Measurements from ENCODE around the gene HSPA12B. TPM values are rescaled to one million over a fixed set of nuclear protein-coding genes. Genes with fewer than 3 reads are reported as not detected.

The HSPA12B gene
- total and polyA plus RNA-seq, 2 of the 8 experiments (the other 6 are each of a cell fraction or from before 2014, with no cell fraction given): 2.2 to 4.3 TPM

DNA sequence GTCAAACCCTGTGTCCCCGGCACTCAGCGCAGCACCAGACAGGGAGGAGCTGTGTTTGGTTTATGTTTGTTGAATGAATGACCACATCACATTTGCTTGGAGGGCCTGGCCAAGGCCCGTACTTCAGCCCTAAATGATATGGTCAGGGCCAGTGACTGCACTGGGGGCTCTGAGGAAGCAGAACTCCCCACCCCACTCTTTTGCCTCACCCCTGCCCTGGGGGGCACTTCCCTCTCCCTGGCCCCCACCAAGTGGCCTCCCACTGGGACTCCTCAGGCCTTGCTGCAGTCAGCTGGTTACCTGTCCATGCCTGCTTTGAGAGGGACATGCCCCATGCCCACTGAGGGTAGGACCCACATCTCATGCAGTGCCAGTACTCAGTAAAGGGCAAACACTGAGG, 32.2 kb downstream of the HSPA12B start (continued):
- TF ChIP-seq KDM5A (IDR thresholded peaks at IDR 0.05; ENCODE audit: low read length): no peak
- TF ChIP-seq CTBP2 (IDR thresholded peaks at IDR 0.05; ENCODE audit: borderline replicate concordance, insufficient read depth, insufficient read length, low read length): no peak
- TF ChIP-seq HDAC2 (IDR thresholded peaks at IDR 0.05; ENCODE audit: borderline replicate concordance in 1 of 2, low read depth in 2 of 2, low read length in 2 of 2): no peak
- TF ChIP-seq HDAC6 (IDR thresholded peaks at IDR 0.05; ENCODE audit: low read depth, low read length): no peak

Measured in H1 (cell line).